Endothelial cell of umbilical vein (primary cell): ENCODE measurements around the gene RUSF1. TPM values are rescaled to one million over a fixed set of nuclear protein-coding genes. Genes with fewer than 3 reads are reported as not detected.

Source experiments
- BruUV-seq: library from RNA; stranded (reverse); fragments of 400-500 nt; replicated peaks from 2 replicates; lab custom pipeline; 2021; lab: Mats Ljungman, UMichigan
- CTCF ChIA-PET: fragments of 300-600, 350-600 bp; sonication (Branson Sonifier 250); formaldehyde crosslinking; loops from one replicate; lab custom pipeline; 2021; ENCODE audit warnings: antibody characterized with exemption, inconsistent platforms; lab: Charles Lee
- POLR2A ChIA-PET: fragments of 300-600, 350-600 bp; sonication (Branson Sonifier 250); formaldehyde crosslinking; loops from one replicate; lab custom pipeline; 2021; ENCODE audit warnings: antibody characterized with exemption, inconsistent platforms; lab: Charles Lee
- DNase-seq: peaks from one replicate; pipeline ENCODE4 v3.0.0-alpha.2; 2011; ENCODE audit warnings: low read depth, low spot score
- FAIRE-seq: peaks from 2 replicates; lab custom pipeline; 2011; peaks lifted over from hg19 to GRCh38; lab: Jason Lieb, UNC
- H2AFZ ChIP-seq: 2 replicates; pipeline ENCODE4 v1.6.0; 2012; ENCODE audit warnings: low read depth, low read length, control low read depth, inconsistent platforms
- H3K27ac ChIP-seq: 2 replicates; pipeline ENCODE4 v1.5.1; 2011; ENCODE audit warnings: low read depth, mild to moderate bottlenecking, control low read depth, low read length, moderate library complexity; ENCODE audit not compliant: insufficient read depth
- H3K27me3 ChIP-seq, 2 experiments: 2 replicates each; pipeline versions ENCODE4 v1.6.0 to v1.6.1; 2011; ENCODE audit warnings: low read length in 2 of 2, mixed read lengths in 1 of 2; ENCODE audit not compliant: control insufficient read depth in 2 of 2, insufficient read depth in 2 of 2
- H3K36me3 ChIP-seq, 2 experiments: 2 replicates in 1 of 2; 3 replicates in 1 of 2; pipeline ENCODE4 v1.5.1; 2011; ENCODE audit warnings: low read length in 2 of 2, mild to moderate bottlenecking in 1 of 2, moderate library complexity in 1 of 2; ENCODE audit not compliant: control insufficient read depth in 2 of 2, insufficient read depth in 2 of 2; ENCODE audit errors: extremely low read depth in 1 of 2
- H3K4me1 ChIP-seq: 3 replicates; pipeline ENCODE4 v1.5.1; 2011; ENCODE audit warnings: mild to moderate bottlenecking, low read length; ENCODE audit not compliant: control insufficient read depth, insufficient read depth; ENCODE audit errors: extremely low read depth
- H3K4me2 ChIP-seq: 2 replicates; pipeline ENCODE4 v1.6.1; 2011; ENCODE audit warnings: low read length, control low read depth, mixed read lengths; ENCODE audit not compliant: insufficient read depth
- H3K4me3 ChIP-seq, 3 experiments: fragments of 200-600 bp in 1 of 3; sonication (generic), shearing (Covaris generic) in 1 of 3; replicated peaks in 1 of 3; 2 replicates each; pipeline ENCODE4 v1.5.1; 2011 to 2016; ENCODE audit warnings: control low read depth in 3 of 3, low read length in 3 of 3, mild to moderate bottlenecking in 2 of 3, inconsistent platforms in 1 of 3, low read depth in 1 of 3, moderate library complexity in 1 of 3; ENCODE audit not compliant: insufficient read depth in 1 of 3
- H3K79me2 ChIP-seq: 2 replicates; pipeline ENCODE4 v1.6.0; 2012; ENCODE audit warnings: low read length, inconsistent platforms; ENCODE audit not compliant: control insufficient read depth, insufficient read depth
- H3K9ac ChIP-seq: replicated peaks from 2 replicates; pipeline ENCODE3; 2011; ENCODE audit warnings: low read length, control low read depth; ENCODE audit not compliant: insufficient read depth; ENCODE audit errors: extremely low read depth
- H3K9me1 ChIP-seq: replicated peaks from 3 replicates; pipeline ENCODE4 v1.6.0; 2011; ENCODE audit warnings: mild to moderate bottlenecking, low read length; ENCODE audit not compliant: control insufficient read depth, insufficient read depth; ENCODE audit errors: extremely low read depth
- H3K9me3 ChIP-seq: replicated peaks from 2 replicates; pipeline ENCODE4 v1.5.1; 2012; ENCODE audit warnings: low read length, inconsistent platforms; ENCODE audit not compliant: control insufficient read depth, insufficient read depth
- H4K20me1 ChIP-seq: replicated peaks from 2 replicates; pipeline ENCODE3; 2011; ENCODE audit warnings: mild to moderate bottlenecking, low read length; ENCODE audit not compliant: control insufficient read depth, insufficient read depth; ENCODE audit errors: extremely low read depth
- EZH2 ChIP-seq: IDR thresholded peaks from 2 replicates; pipeline ENCODE4 v1.6.1; 2012; ENCODE audit warnings: borderline replicate concordance, low read depth, mild to moderate bottlenecking, moderate library complexity, low read length, inconsistent platforms; ENCODE audit not compliant: severe bottlenecking
- FOS ChIP-seq: IDR thresholded peaks from 2 replicates; pipeline ENCODE4 v1.6.1; 2011; ENCODE audit warnings: mild to moderate bottlenecking, low read length, moderate library complexity, borderline replicate concordance; ENCODE audit not compliant: insufficient read depth
- GATA2 ChIP-seq: IDR thresholded peaks from 2 replicates; pipeline ENCODE4 v1.7.0; 2011; ENCODE audit warnings: low read depth, mild to moderate bottlenecking, moderate library complexity, mixed read lengths, low read length; ENCODE audit not compliant: insufficient read length, insufficient read depth
- JUN ChIP-seq: IDR thresholded peaks from 2 replicates; pipeline ENCODE4 v1.6.1; 2011; ENCODE audit warnings: borderline replicate concordance, low read depth; ENCODE audit not compliant: insufficient read length, insufficient read depth
- MYC ChIP-seq: IDR thresholded peaks from one replicate; pipeline ENCODE4 v1.6.1; 2011; ENCODE audit warnings: mild to moderate bottlenecking, low read depth, low read length
- POLR2A ChIP-seq: IDR thresholded peaks from 2 replicates; pipeline ENCODE4 v1.6.1; 2012; ENCODE audit warnings: low read depth, mild to moderate bottlenecking, control low read depth, low read length
- POLR2AphosphoS5 ChIP-seq: IDR thresholded peaks from 2 replicates; pipeline ENCODE4 v1.6.1; 2012; ENCODE audit warnings: low read depth, mild to moderate bottlenecking, control low read depth, low read length, moderate library complexity; ENCODE audit not compliant: insufficient read depth
- dilution Hi-C: fragments of 300-500 bp; cut with MboI; formaldehyde crosslinking; loops from one replicate; pipeline ENCODE4 v1.15.0; 2019; ENCODE audit warnings: low sequenced_read_pairs; ENCODE audit not compliant: extremely low pct_ligation_motif_present
- intact Hi-C: fragments of 100-400 bp; cut with micrococcal nuclease; formaldehyde crosslinking; loops from one replicate; pipeline ENCODE4 v1.10.0; 2022
- polyA plus RNA-seq, 4 experiments: library from polyadenylated mRNA; depleted of rRNA in 3 of 4; stranded (reverse) in 3 of 4; unstranded in 1 of 4; fragments of >200 nt; gene quantifications; 2 replicates each; pipeline versions ENCODE4 v1.2.1 to v1.2.3, GENCODE V29; 2011 to 2012; ENCODE audit warnings: missing spikeins in 1 of 4
- total RNA-seq: library from RNA; stranded (reverse); gene quantifications from 2 replicates; pipeline ENCODE4 v1.2.3, GENCODE V29; 2021
- TF ChIP-seq, protein P1 (sequence below): IDR thresholded peaks from 2 replicates; pipeline ENCODE4 v1.6.1; 2011; ENCODE audit not compliant: insufficient read depth, insufficient read length
- TF ChIP-seq, protein P2 (sequence below), 2 donors: IDR thresholded peaks; 1 replicate in 1 of 2; 2 replicates in 1 of 2; pipeline ENCODE4 v1.5.1; 2011; ENCODE audit warnings: low read length in 2 of 2, mild to moderate bottlenecking in 2 of 2, moderate library complexity in 2 of 2, control low read depth in 1 of 2, inconsistent platforms in 1 of 2, low read depth in 1 of 2; ENCODE audit not compliant: insufficient read depth in 1 of 2; ENCODE audit errors: extremely low read depth in 1 of 2

RUSF1 gene
- total and polyA plus RNA-seq, 2 donors (not counting 3 experiments of a cell fraction or from before 2014, with no cell fraction given), result 36.4 to 40.3 TPM

DNA sequence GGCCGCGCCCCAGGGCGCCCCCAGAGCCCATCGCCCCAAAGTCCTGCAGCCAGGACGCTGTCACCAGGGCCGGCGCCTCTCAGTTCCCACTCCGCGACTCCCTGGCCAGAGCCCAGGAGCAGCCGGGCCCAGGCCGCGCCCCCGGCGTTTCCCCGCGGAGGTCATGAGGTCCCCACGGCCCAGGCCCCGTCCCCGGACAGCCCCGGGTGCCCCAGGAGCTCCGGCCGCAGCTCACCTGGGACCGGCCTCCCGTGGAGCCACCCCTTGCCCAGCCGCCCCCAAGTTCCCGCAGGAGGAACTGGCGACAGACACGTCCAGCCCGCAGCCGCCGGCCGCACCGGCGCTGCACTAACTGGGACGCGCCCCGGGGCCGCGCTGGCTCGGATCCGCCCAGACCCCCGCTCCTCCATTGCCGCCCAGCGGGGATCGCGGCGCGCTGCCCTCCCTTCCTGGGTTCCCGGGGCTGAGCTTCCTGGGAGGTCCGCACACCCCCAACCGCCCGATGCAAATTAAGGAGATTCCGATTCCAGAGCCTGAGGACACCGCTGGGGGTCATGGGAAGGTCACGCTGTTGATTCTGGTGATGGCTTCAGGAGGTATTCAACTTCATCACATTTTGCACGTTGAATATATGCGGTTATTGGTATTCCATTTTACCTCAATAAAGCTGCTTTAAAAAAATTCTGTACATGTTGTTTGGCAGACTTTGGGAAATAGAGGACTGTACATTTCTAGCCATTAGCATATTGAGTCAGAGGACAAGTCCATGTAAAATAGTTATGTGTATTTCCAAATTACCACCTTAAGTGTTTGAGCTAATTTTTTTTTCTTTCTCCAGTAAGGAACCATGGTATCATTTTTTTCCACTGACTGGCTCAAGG, 29.4 kb upstream of the RUSF1 start:
- H3K4me3 ChIP-seq, result no peak overlapping the region
- POLR2A ChIA-PET, result no interaction called here
- no TSS peak for BruUV-seq

DNA sequence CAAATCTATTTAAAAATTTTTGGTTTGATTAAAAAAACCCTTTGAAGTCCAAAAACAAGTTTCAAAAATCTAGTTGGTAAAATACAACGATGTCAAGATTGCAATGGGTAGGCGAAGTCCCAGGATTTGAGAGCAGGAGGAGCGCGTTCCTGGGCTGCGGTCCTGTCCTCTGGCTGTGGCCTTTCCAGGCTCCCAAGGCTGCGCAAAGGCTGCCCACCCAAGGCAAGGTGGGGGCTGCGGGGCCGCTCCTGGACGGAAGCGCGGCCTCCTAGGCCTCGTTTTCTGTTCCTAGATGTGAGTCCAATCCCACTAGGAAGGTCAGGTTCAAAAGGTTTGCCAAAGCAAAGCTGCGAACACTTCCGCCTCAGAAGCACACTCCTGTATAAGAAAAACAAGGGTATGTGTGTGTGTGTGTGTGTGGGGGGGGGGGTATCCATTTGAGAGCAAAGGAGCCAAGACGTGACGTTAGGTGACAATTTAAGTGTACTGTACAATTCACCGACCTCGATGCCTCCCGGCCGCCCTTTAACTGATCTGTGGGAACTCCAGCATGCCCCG, 28.7 kb upstream of the RUSF1 start:
- Histone ChIP-seq H2AFZ (no peak overlapping the region), H3K27me3 (peaks cover 10 to 15% of the 10 kb centered on the region in 2 experiments), H3K27ac (no peak overlapping the region), H3K36me3 (no peaks in the 10 kb centered on the region), H4K20me1 (no peaks in the 10 kb centered on the region), H3K4me3 (no peak overlapping the region), H3K9me3 (no peaks in the 10 kb centered on the region), H3K9me1 (no peaks in the 10 kb centered on the region), H3K4me2 (no peak overlapping the region), H3K9ac (no peak overlapping the region), H3K79me2 (no peaks in the 10 kb centered on the region), H3K4me1 (no peaks in the 10 kb centered on the region)
- FAIRE-seq (no peak), DNase-seq (no peak)
- ChIA-PET POLR2A (no interaction called here), CTCF (no interaction called here)
- dilution Hi-C loops, result no loop called here
- TF ChIP-seq EZH2 (no peak), POLR2AphosphoS5 (no peak), POLR2A (no peak), GATA2 (no peak), JUN (no peak), FOS (no peak), MYC (no peak)
- TF ChIP-seq, protein P1, sequence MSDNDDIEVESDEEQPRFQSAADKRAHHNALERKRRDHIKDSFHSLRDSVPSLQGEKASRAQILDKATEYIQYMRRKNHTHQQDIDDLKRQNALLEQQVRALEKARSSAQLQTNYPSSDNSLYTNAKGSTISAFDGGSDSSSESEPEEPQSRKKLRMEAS, result no peak
- TF ChIP-seq, protein P2, sequence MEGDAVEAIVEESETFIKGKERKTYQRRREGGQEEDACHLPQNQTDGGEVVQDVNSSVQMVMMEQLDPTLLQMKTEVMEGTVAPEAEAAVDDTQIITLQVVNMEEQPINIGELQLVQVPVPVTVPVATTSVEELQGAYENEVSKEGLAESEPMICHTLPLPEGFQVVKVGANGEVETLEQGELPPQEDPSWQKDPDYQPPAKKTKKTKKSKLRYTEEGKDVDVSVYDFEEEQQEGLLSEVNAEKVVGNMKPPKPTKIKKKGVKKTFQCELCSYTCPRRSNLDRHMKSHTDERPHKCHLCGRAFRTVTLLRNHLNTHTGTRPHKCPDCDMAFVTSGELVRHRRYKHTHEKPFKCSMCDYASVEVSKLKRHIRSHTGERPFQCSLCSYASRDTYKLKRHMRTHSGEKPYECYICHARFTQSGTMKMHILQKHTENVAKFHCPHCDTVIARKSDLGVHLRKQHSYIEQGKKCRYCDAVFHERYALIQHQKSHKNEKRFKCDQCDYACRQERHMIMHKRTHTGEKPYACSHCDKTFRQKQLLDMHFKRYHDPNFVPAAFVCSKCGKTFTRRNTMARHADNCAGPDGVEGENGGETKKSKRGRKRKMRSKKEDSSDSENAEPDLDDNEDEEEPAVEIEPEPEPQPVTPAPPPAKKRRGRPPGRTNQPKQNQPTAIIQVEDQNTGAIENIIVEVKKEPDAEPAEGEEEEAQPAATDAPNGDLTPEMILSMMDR (IDR thresholded peaks at IDR 0.05; ENCODE audit: extremely low read depth in 1 of 2, insufficient read depth in 1 of 2, low read depth in 1 of 2, low read length in 2 of 2), result no peak
- no TSS peak for BruUV-seq
- intact Hi-C loops, result no loop called here

More for the DNA sequence above, 29.4 kb upstream of the RUSF1 start:
- Histone ChIP-seq H4K20me1 (no peaks in the 10 kb centered on the region), H3K27ac (no peak overlapping the region), H3K4me1 (no peaks in the 10 kb centered on the region), H3K4me2 (no peak overlapping the region), H3K9me3 (no peaks in the 10 kb centered on the region), H3K27me3 (peaks cover 10 to 15% of the 10 kb centered on the region in 2 experiments), H2AFZ (no peak overlapping the region), H3K36me3 (no peaks in the 10 kb centered on the region), H3K79me2 (no peaks in the 10 kb centered on the region), H3K9ac (no peak overlapping the region), H3K9me1 (no peaks in the 10 kb centered on the region)
- TF ChIP-seq JUN (no peak), EZH2 (peak; percentile 45), MYC (no peak)
- dilution Hi-C loops (no loop called here), intact Hi-C loops (no loop called here)
- DNase-seq, result no peak
- CTCF ChIA-PET, result no interaction called here
- no peak for FAIRE-seq
